GM20000 (cell line): ENCODE measurements around the gene PAX2.

ENCODE experiments used
- DNase-seq: peaks from one replicate; pipeline ENCODE4 v3.0.0; 2012; ENCODE audit warnings: low spot score
- TF ChIP-seq, protein P1 (sequence below): IDR thresholded peaks from 2 replicates; pipeline ENCODE4 v1.5.1; 2012; ENCODE audit warnings: mild to moderate bottlenecking, control low read depth; ENCODE audit errors: extremely low read depth, missing control alignments

PAX2 gene

DNA sequence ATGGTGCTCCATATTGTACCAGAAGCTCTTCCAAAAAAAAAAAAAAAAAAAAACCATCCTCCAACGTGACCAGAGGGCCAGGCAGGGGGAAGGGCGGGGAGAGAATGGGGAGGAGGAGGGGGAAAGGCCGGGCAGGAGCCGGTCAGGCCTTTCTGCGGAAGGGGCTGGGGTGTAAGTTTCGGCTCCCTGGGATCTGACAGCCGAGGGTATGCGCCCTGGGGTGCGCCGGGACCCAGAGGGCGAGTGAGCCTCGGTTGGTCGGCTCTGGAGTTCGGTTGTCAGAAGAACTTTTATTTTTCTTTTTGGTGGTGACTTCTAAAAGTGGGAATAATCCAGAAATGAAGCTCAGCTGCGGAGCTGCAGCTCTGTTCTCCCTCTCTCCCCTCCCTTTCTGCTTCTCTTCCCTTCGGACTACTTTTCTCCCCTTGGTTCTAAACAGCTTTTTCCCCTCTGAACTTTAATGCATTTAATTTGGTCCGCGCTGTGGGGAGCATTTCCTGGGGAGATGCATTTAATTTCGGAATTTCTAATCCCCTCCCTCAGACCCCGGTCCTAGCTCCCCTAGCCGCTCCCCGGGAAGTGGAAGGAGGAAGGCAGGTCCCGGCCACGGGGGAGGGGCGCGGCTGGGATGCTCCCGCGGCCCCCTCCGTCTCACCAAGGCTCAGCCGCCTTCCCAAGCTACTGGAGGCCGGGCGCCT lies 3.9 kb upstream of the PAX2 start:
- TF ChIP-seq, protein P1, sequence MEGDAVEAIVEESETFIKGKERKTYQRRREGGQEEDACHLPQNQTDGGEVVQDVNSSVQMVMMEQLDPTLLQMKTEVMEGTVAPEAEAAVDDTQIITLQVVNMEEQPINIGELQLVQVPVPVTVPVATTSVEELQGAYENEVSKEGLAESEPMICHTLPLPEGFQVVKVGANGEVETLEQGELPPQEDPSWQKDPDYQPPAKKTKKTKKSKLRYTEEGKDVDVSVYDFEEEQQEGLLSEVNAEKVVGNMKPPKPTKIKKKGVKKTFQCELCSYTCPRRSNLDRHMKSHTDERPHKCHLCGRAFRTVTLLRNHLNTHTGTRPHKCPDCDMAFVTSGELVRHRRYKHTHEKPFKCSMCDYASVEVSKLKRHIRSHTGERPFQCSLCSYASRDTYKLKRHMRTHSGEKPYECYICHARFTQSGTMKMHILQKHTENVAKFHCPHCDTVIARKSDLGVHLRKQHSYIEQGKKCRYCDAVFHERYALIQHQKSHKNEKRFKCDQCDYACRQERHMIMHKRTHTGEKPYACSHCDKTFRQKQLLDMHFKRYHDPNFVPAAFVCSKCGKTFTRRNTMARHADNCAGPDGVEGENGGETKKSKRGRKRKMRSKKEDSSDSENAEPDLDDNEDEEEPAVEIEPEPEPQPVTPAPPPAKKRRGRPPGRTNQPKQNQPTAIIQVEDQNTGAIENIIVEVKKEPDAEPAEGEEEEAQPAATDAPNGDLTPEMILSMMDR = no peak
- DNase-seq = no peak

GRCh38 chr10:100742076-100742771 lies 3.2 kb upstream of the PAX2 start:
- TF ChIP-seq, protein P1 = no peak
- DNase-seq = peak; percentile 38

DNA sequence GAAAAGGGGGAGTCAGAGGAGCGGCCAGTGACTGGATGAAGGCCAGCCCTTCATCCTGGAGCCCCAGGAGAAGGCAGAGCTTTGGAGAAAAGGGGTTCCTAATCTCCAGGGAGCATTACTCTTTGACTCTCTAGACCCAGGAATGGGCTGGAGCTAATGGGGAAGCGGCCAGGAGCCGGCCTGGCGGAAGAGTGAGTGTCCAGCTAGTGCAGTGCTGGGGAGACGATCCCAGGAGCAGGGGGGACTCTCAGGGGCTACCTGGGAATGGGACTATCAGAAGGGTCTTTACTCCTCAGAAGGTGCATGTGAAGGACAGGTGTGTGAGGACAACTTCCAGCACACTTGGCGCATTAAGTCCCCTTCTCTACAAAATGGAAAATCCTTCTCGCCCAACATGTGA lies 2.4 kb upstream of the PAX2 start:
- TF ChIP-seq, protein P1 = no peak
- DNase-seq = peak; percentile 28

GRCh38 chr10:100743626-100744135 lies 1.7 kb upstream of the PAX2 start:
- peak; percentile 89 for DNase-seq
- TF ChIP-seq, protein P1 = peak; percentile 71

GRCh38 chr10:100744136-100744986 lies 1.0 kb upstream of the PAX2 start:
- DNase-seq = peak; percentile 67
- TF ChIP-seq, protein P1 = no peak

DNA sequence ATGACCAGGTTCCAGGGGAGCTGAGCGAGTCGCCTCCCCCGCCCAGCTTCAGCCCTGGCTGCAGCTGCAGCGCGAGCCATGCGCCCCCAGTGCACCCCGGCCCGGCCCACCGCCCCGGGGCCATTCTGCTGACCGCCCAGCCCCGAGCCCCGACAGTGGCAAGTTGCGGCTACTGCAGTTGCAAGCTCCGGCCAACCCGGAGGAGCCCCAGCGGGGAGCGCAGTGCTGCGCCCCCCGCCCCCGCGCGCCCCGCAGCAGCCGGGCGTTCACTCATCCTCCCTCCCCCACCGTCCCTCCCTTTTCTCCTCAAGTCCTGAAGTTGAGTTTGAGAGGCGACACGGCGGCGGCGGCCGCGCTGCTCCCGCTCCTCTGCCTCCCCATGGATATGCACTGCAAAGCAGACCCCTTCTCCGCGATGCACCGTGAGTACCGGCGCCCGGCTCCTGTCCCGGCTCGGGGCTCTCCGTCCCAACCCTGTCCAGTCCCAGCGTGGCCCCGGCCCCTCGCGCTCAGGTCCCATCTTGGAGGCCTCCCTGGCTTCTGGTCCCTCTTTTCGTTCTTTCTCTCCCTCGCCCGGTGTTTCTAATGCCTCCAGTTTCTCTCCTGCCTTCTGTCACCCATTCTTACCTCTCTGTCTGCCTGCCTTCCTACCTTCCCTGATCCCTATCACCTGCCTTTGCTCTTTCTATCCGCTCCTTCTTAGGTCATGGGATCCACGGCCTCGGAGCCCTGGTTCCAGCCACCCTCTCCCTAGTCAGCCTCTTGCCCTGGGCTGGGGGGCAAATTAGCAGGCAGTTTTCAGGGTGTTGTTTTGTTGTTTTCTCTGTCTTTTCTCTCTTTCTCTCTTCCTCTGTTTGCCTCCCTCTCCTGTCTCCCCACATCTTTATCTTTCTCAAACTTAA lies 751 bp downstream of the PAX2 start:
- peak; percentile 32 for DNase-seq
- TF ChIP-seq, protein P1 = no peak
